IMR-90 (cell line): ENCODE measurements around the gene CECR2.

Experiments used
- BHLHE40 ChIP-seq: fragments of 150-350 bp; IDR thresholded peaks from 2 replicates; pipeline ENCODE4 v1.6.1; 2016; ENCODE audit warnings: mild to moderate bottlenecking, low read depth, low read length
- CTCF ChIP-seq: conservative IDR thresholded peaks from 2 replicates; pipeline ENCODE4 v1.5.1; 2012; ENCODE audit warnings: mild to moderate bottlenecking, low read depth, low read length, improper control_type of control experiment
- MAFK ChIP-seq: IDR thresholded peaks from 2 replicates; pipeline ENCODE4 v1.6.1; 2012; ENCODE audit warnings: low read depth, low read length, improper control_type of control experiment
- POLR2A ChIP-seq: IDR thresholded peaks from 2 replicates; pipeline ENCODE4 v1.6.1; 2012; ENCODE audit warnings: mild to moderate bottlenecking, low read depth, low read length
- USF2 ChIP-seq: fragments of 150-350 bp; IDR thresholded peaks from 2 replicates; pipeline ENCODE4 v1.6.1; 2017; ENCODE audit warnings: mild to moderate bottlenecking, antibody characterized with exemption, low read length, low read depth

- TF ChIP-seq BHLHE40 (no peak), CTCF (no peak), POLR2A (no peak), MAFK (no peak), USF2 (no peak)
Observed at GRCh38 chr22:17332109-17332800, 37.0 kb upstream of the CECR2 start.
